Measurements from ENCODE around the gene GARNL3. TPM values are rescaled to one million over a fixed set of nuclear protein-coding genes. Genes with fewer than 3 reads are reported as not detected.

Gene GARNL3
- total and polyA plus RNA-seq, 2 of the 13 experiments (the other 11 are each of a cell fraction or from before 2014, with no cell fraction given) = 3.9 to 11.0 TPM

DNA sequence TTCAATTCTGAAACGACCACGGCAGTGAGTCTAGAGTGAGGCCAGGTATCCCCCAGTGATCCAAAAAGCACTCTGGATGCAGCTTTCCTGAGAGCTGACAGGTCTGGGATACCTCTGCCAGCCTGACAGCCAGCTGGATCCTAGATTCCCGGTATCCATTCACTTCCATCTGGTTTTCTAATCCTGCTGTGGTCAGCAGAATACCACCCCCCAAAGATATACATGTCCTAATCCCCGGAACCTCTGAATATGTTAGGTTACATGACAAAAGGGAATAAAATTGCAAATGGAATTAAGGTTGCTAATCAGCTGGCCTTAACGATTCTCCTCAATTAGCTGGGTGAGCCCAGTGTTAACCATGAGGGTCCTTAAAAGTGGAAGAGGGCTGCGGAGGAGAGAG lies 158.2 kb downstream of the GARNL3 start:
- ChIA-PET POLR2A (interaction anchor here (1.0 to 3.3 kb wide), 7 partner anchors 24 to 198 kb away, joined by 3 to 39 read pairs (median 11); partner anchors contain the start of genes LRSAM1, RPL12 and SLC2A8), CTCF (ENCODE audit: low intra/inter-chr PET ratio, low total read pairs) (no interaction called here)
- in situ Hi-C loops (cut with HindIII; ENCODE audit: extremely low pct_ligation_motif_present, low pct_unique_long_range_greater_than_20kb) = no loop called here
- Histone ChIP-seq H3K27ac (ENCODE audit: extremely low read length, insufficient read depth, low read length) (peak overlapping the region; percentile 95), H3K4me3 (replicated peaks in 1 of 3; ENCODE audit: insufficient read depth in 1 of 3, low read depth in 2 of 3, low read length in 3 of 3) (peak overlapping the region; percentile 87 to 97 (median 93)), H3K27me3 (ENCODE audit: control insufficient read depth in 1 of 2, insufficient read depth in 2 of 2, low read length in 2 of 2) (no peaks in the 10 kb centered on the region; a peak in 1 of 5 replicates), H4K20me1 (ENCODE audit: insufficient read depth, low read length) (no peaks in the 10 kb centered on the region), H3K4me1 (ENCODE audit: insufficient read depth, low read length) (peaks cover 47% of the 10 kb centered on the region), H3K4me2 (ENCODE audit: low read depth, low read length) (peak overlapping the region; percentile 89), H2AFZ (ENCODE audit: low read length) (no peak overlapping the region), H3K9me3 (ENCODE audit: low read length) (no peaks in the 10 kb centered on the region), H3K9ac (ENCODE audit: insufficient read depth, low read depth, low read length) (peak overlapping the region; percentile 88), H3K79me2 (ENCODE audit: insufficient read depth, low read length) (peaks cover 47% of the 10 kb centered on the region), H3K36me3 (replicated peaks in 1 of 2; ENCODE audit: control insufficient read depth in 1 of 2, insufficient read depth in 2 of 2, low read length in 2 of 2) (0 out of 5 replicates have a peak, but pooled peaks cover 0 to under 1% of the 10 kb centered on the region in 2 experiments)
- BruUV-seq (replicated peaks) = no TSS peak
- TF ChIP-seq MAFF (IDR thresholded peaks at IDR 0.05; ENCODE audit: low read depth, low read length) (peak; percentile 89), CAMTA2 (CRISPR knock-in tag; IDR thresholded peaks at IDR 0.05; ENCODE audit: borderline replicate concordance) (no peak), MAFK (conservative IDR thresholded peaks at IDR 0.05 in 1 of 2, IDR thresholded peaks at IDR 0.05 in 1 of 2; ENCODE audit: low read length in 2 of 2) (peak; percentile 91 to 94), ETV6 (CRISPR knock-in tag; conservative IDR thresholded peaks at IDR 0.05) (no peak), ZC3H4 (CRISPR knock-in tag; IDR thresholded peaks at IDR 0.05; ENCODE audit: borderline replicate concordance) (no peak)
- TF ChIP-seq, protein P1, sequence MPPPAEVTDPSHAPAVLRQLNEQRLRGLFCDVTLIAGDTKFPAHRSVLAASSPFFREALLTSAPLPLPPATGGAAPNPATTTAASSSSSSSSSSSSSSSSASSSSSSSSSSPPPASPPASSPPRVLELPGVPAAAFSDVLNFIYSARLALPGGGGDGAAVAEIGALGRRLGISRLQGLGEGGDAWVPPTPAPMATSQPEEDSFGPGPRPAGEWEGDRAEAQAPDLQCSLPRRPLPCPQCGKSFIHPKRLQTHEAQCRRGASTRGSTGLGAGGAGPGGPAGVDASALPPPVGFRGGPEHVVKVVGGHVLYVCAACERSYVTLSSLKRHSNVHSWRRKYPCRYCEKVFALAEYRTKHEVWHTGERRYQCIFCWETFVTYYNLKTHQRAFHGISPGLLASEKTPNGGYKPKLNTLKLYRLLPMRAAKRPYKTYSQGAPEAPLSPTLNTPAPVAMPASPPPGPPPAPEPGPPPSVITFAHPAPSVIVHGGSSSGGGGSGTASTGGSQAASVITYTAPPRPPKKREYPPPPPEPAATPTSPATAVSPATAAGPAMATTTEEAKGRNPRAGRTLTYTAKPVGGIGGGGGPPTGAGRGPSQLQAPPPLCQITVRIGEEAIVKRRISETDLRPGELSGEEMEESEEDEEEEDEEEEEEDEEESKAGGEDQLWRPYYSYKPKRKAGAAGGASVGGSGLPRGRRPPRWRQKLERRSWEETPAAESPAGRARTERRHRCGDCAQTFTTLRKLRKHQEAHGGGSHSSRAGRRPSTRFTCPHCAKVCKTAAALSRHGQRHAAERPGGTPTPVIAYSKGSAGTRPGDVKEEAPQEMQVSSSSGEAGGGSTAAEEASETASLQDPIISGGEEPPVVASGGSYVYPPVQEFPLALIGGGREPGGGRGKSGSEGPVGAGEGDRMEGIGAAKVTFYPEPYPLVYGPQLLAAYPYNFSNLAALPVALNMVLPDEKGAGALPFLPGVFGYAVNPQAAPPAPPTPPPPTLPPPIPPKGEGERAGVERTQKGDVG (CRISPR knock-in tag; IDR thresholded peaks at IDR 0.05; ENCODE audit: borderline replicate concordance) = no peak
- TF ChIP-seq, protein P2, sequence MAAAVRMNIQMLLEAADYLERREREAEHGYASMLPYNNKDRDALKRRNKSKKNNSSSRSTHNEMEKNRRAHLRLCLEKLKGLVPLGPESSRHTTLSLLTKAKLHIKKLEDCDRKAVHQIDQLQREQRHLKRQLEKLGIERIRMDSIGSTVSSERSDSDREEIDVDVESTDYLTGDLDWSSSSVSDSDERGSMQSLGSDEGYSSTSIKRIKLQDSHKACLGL (CRISPR knock-in tag; IDR thresholded peaks at IDR 0.05) = no peak
- TF ChIP-seq, protein P3, sequence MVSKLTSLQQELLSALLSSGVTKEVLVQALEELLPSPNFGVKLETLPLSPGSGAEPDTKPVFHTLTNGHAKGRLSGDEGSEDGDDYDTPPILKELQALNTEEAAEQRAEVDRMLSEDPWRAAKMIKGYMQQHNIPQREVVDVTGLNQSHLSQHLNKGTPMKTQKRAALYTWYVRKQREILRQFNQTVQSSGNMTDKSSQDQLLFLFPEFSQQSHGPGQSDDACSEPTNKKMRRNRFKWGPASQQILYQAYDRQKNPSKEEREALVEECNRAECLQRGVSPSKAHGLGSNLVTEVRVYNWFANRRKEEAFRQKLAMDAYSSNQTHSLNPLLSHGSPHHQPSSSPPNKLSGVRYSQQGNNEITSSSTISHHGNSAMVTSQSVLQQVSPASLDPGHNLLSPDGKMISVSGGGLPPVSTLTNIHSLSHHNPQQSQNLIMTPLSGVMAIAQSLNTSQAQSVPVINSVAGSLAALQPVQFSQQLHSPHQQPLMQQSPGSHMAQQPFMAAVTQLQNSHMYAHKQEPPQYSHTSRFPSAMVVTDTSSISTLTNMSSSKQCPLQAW (CRISPR knock-in tag; IDR thresholded peaks at IDR 0.05) = peak; percentile 59; the same call in 1 of the 2 replicates
- intact Hi-C loops (cut with micrococcal nuclease; ENCODE audit: unreplicated experiment) = loop anchor here (5.0 kb wide), 1 partner anchor 210 kb away; no protein-coding TSS in a partner anchor
- DNase-seq (ENCODE audit: low spot score) (no peak), FAIRE-seq (no peak), ATAC-seq (no peak)
- 7% methylated on average over 4 of the region's 6 CpGs for WGBS (ENCODE audit: low lambda C conversion rate)
